Ovary (tissue), 3 donors: Measurements from ENCODE around the gene FGFRL1.

Source experiments
- EP300 ChIP-seq: sonication (generic); formaldehyde crosslinking; IDR thresholded peaks from one replicate; pipeline ENCODE4 v1.6.1; 2017; ENCODE audit warnings: antibody characterized with exemption
- POLR2A ChIP-seq: fragments of 450-650 bp; IDR thresholded peaks from one replicate; pipeline ENCODE4 v1.6.1; 2017; ENCODE audit warnings: antibody characterized with exemption, mild to moderate bottlenecking, moderate library complexity
- TF ChIP-seq, protein P1 (sequence below), 3 donors: fragments of 450-650 bp in 2 of 3; fragments of 200-600 bp in 1 of 3; IDR thresholded peaks; one replicate each; pipeline versions ENCODE4 v1.5.1 to v1.8.0; 2016 to 2022; ENCODE audit warnings: antibody characterized with exemption in 3 of 3, mild to moderate bottlenecking in 1 of 3
- donor health status: DM: no; HTN: no; CAD: no.

DNA sequence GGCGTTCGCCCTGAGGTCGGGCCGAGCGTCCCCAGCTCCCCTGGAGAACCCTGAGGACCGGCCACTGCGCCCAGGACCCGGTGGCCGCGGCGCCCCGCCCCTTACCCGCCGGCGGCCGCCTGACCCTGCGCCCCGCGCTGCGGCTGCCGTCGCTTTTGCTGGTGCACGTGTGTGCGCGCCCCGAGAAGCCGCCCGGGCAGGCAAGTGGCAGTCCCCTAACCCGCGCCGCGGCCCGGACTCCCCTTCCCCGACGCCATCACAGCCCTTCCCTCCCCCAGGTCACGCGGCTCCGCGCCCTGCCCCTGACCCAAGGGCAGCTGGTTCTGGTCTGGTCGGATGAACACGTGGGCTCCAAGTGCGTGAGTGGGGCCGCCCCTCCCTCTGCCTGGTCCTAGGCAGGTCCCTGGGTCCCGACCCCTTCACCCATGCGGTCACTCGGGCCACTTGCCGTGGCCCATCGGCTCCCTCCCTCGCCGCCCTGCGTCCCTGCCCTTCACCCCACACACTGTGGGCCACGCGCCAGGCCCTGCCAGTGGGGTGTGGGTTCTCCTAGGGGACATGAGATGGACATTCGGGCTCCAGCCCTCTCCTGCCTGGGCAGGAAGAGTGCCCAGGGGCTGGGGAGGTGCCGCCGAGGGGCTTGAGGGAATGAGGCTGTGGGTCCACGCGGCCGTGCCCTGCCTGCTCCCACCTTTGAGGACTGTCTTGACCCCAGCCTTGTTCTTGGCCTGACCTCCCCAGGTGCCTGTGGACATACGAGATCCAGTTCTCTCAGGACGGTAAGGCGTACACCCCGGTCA lies 8.0 kb upstream of the FGFRL1 start:
- TF ChIP-seq, protein P1, sequence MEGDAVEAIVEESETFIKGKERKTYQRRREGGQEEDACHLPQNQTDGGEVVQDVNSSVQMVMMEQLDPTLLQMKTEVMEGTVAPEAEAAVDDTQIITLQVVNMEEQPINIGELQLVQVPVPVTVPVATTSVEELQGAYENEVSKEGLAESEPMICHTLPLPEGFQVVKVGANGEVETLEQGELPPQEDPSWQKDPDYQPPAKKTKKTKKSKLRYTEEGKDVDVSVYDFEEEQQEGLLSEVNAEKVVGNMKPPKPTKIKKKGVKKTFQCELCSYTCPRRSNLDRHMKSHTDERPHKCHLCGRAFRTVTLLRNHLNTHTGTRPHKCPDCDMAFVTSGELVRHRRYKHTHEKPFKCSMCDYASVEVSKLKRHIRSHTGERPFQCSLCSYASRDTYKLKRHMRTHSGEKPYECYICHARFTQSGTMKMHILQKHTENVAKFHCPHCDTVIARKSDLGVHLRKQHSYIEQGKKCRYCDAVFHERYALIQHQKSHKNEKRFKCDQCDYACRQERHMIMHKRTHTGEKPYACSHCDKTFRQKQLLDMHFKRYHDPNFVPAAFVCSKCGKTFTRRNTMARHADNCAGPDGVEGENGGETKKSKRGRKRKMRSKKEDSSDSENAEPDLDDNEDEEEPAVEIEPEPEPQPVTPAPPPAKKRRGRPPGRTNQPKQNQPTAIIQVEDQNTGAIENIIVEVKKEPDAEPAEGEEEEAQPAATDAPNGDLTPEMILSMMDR (IDR thresholded peaks at IDR 0.05), result no peak
- TF ChIP-seq POLR2A (no peak), EP300 (no peak)
